Measurements from ENCODE around the gene SOX6. TPM values are rescaled to one million over a fixed set of nuclear protein-coding genes. Genes with fewer than 3 reads are reported as not detected.

The SOX6 gene
- total and polyA plus RNA-seq, 2 experiments from 2014 or later = 0.03 to 0.66 TPM

- Mint-ChIP-seq H3K36me3 (ENCODE audit: low read depth) (no peaks in the 10 kb centered on the region), H3K4me3 (no peak overlapping the region), H3K9me3 (no peaks in the 10 kb centered on the region), H3K27me3 (ENCODE audit: insufficient read depth, low read depth, poor library complexity) (peaks cover 6% of the 10 kb centered on the region), H3K27ac (no peak overlapping the region), H3K4me1 (no peaks in the 10 kb centered on the region)
- ATAC-seq = peak; percentile 14; the same call in 2 of the 3 replicates
- H3K27ac ChIP-seq (ENCODE audit: low read depth) = no peak overlapping the region
- no peaks in the 10 kb centered on the region for H3K79me2 ChIP-seq (replicated peaks; ENCODE audit: insufficient read depth)
- peak; percentile 21 for DNase-seq (ENCODE audit: low spot score)
- TF ChIP-seq REST (IDR thresholded peaks at IDR 0.05; ENCODE audit: unreplicated experiment) = no peak
- TF ChIP-seq, protein P1, sequence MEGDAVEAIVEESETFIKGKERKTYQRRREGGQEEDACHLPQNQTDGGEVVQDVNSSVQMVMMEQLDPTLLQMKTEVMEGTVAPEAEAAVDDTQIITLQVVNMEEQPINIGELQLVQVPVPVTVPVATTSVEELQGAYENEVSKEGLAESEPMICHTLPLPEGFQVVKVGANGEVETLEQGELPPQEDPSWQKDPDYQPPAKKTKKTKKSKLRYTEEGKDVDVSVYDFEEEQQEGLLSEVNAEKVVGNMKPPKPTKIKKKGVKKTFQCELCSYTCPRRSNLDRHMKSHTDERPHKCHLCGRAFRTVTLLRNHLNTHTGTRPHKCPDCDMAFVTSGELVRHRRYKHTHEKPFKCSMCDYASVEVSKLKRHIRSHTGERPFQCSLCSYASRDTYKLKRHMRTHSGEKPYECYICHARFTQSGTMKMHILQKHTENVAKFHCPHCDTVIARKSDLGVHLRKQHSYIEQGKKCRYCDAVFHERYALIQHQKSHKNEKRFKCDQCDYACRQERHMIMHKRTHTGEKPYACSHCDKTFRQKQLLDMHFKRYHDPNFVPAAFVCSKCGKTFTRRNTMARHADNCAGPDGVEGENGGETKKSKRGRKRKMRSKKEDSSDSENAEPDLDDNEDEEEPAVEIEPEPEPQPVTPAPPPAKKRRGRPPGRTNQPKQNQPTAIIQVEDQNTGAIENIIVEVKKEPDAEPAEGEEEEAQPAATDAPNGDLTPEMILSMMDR (conservative IDR thresholded peaks at IDR 0.05; ENCODE audit: low read depth in 2 of 2) = peak in 1 of 2 experiments; percentile 46; a peak in 2 of 4 replicates
- no peaks in the 10 kb centered on the region for H3K36me3 ChIP-seq (ENCODE audit: insufficient read depth)
- no peak overlapping the region for H2AFZ ChIP-seq
- H3K4me2 ChIP-seq = no peak overlapping the region
- H3K27me3 ChIP-seq (ENCODE audit: insufficient read depth) = peaks cover 16% of the 10 kb centered on the region; the same call in 1 of the 2 replicates
- no peaks in the 10 kb centered on the region for H3K4me1 ChIP-seq (ENCODE audit: insufficient read depth)
- 0 out of 2 replicates have a peak, but pooled peaks cover 10% of the 10 kb centered on the region for H3K9me2 ChIP-seq (ENCODE audit: insufficient read depth)
- H3K4me3 ChIP-seq = no peak overlapping the region
- no peaks in the 10 kb centered on the region for H3F3A ChIP-seq (replicated peaks; ENCODE audit: low read depth)
- H4K20me1 ChIP-seq (replicated peaks; ENCODE audit: insufficient read depth) = no peaks in the 10 kb centered on the region
Observed at GRCh38 chr11:15937601-15938120, 418.7 kb downstream of the SOX6 start.

- Histone ChIP-seq H3K9me2 (ENCODE audit: insufficient read depth) (0 out of 2 replicates have a peak, but pooled peaks cover 10% of the 10 kb centered on the region), H3K4me1 (ENCODE audit: insufficient read depth) (no peaks in the 10 kb centered on the region), H2AFZ (no peak overlapping the region), H4K20me1 (replicated peaks; ENCODE audit: insufficient read depth) (no peaks in the 10 kb centered on the region), H3K4me3 (no peak overlapping the region), H3F3A (replicated peaks; ENCODE audit: low read depth) (no peaks in the 10 kb centered on the region), H3K4me2 (no peak overlapping the region), H3K36me3 (ENCODE audit: insufficient read depth) (no peaks in the 10 kb centered on the region), H3K79me2 (replicated peaks; ENCODE audit: insufficient read depth) (no peaks in the 10 kb centered on the region), H3K27ac (ENCODE audit: low read depth) (no peak overlapping the region), H3K27me3 (ENCODE audit: insufficient read depth) (peaks cover 3% of the 10 kb centered on the region; the same call in 1 of the 2 replicates)
- ATAC-seq = no peak
- H3K4me1 Mint-ChIP-seq = no peaks in the 10 kb centered on the region
- H3K27me3 Mint-ChIP-seq (ENCODE audit: insufficient read depth, low read depth, poor library complexity) = peaks cover 2% of the 10 kb centered on the region
- H3K9me3 Mint-ChIP-seq = no peaks in the 10 kb centered on the region
- no peak overlapping the region for H3K27ac Mint-ChIP-seq
- no peaks in the 10 kb centered on the region for H3K36me3 Mint-ChIP-seq (ENCODE audit: low read depth)
- TF ChIP-seq NANOG (IDR thresholded peaks at IDR 0.05; ENCODE audit: borderline replicate concordance) (no peak), EZH2 (IDR thresholded peaks at IDR 0.05; ENCODE audit: low read depth, unreplicated experiment) (no peak)
- no peak overlapping the region for H3K4me3 Mint-ChIP-seq
- DNase-seq (ENCODE audit: low spot score) = no peak
Observed at GRCh38 chr11:15936011-15936410, 420.3 kb downstream of the SOX6 start.

Data from GM23338 (cell line).